K562 (cell line): ENCODE data around the gene SLC26A1.

Experiments
- EP300 ChIP-seq: IDR thresholded peaks from 2 replicates; pipeline ENCODE4 v1.6.1; 2012; ENCODE audit warnings: low read length, improper control_type of control experiment
- SMARCE1 ChIP-seq: fragments of 450-650 bp; IDR thresholded peaks from 2 replicates; pipeline ENCODE4 v1.7.1; 2016; ENCODE audit warnings: mild to moderate bottlenecking
- TCF7 ChIP-seq: sonication (generic); IDR thresholded peaks from 2 replicates; pipeline ENCODE4 v1.6.1; 2016; ENCODE audit warnings: antibody characterized with exemption, borderline replicate concordance
- ZNF263 ChIP-seq: sonication (generic); formaldehyde crosslinking; IDR thresholded peaks from 2 replicates; pipeline ENCODE4 v1.8.0; 2022; ENCODE audit warnings: mild to moderate bottlenecking, missing genetic modification reagents, borderline replicate concordance
- TF ChIP-seq, protein P1 (sequence below), 3 experiments: IDR thresholded peaks in 2 of 3; conservative IDR thresholded peaks in 1 of 3; 2 replicates each; pipeline ENCODE4 v1.5.1; 2011 to 2012; ENCODE audit warnings: low read length in 3 of 3, mild to moderate bottlenecking in 3 of 3, control low read depth in 2 of 3, improper control_type of control experiment in 1 of 3, inconsistent platforms in 1 of 3, low read depth in 1 of 3, mixed read lengths in 1 of 3, moderate library complexity in 1 of 3; ENCODE audit not compliant: insufficient read depth in 2 of 3

DNA sequence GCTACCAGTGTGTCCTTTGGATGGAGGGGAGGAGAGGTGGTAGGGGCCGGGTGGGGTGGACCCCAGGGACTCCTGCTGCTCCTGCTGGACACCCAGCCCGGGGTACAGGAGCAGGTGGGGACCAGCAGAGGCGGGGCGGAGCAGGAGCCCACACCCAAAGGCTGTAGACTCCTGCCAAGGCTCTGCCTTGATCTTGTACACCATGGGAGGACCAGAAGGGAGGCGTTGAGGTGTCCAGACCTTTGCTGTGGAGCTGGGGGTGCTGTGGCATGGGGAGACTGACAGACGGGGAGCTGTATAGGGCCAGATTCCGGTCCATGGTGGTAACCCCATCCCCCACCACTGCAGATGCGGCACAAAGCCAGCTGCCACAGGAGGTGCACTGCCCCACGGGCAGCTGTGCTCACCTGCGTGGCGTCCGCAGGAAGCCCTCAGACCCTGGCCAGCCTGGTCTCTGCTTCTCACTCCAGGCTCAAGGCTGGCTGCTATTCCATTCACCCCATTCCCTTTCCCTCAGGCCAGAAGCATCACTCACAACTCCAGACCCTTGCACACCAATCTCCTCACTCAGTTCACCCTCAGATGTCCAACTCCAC lies 5.0 kb upstream of the SLC26A1 start:
- TF ChIP-seq, protein P1, sequence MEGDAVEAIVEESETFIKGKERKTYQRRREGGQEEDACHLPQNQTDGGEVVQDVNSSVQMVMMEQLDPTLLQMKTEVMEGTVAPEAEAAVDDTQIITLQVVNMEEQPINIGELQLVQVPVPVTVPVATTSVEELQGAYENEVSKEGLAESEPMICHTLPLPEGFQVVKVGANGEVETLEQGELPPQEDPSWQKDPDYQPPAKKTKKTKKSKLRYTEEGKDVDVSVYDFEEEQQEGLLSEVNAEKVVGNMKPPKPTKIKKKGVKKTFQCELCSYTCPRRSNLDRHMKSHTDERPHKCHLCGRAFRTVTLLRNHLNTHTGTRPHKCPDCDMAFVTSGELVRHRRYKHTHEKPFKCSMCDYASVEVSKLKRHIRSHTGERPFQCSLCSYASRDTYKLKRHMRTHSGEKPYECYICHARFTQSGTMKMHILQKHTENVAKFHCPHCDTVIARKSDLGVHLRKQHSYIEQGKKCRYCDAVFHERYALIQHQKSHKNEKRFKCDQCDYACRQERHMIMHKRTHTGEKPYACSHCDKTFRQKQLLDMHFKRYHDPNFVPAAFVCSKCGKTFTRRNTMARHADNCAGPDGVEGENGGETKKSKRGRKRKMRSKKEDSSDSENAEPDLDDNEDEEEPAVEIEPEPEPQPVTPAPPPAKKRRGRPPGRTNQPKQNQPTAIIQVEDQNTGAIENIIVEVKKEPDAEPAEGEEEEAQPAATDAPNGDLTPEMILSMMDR (IDR thresholded peaks at IDR 0.05 in 2 of 3, conservative IDR thresholded peaks at IDR 0.05 in 1 of 3; ENCODE audit: insufficient read depth in 2 of 3, low read depth in 1 of 3, low read length in 3 of 3): no peak
- TF ChIP-seq EP300: no peak
- TF ChIP-seq SMARCE1: no peak
- TF ChIP-seq ZNF263: no peak
- TF ChIP-seq TCF7: no peak
